Activated CD4-positive, alpha-beta T cell treated with anti-CD3 and anti-CD28 coated beads for 4 hours (primary cell): ENCODE measurements around the gene TBPL2.
"Not testable (repeated sequence)": the region's sequence is repeated elsewhere in the genome, so short reads cannot be mapped to it uniquely, and the experiment has no call there.

Experiments
- DNase-seq, 2 donors: peaks; one replicate each; pipeline ENCODE4 v3.0.0-alpha.2; 2020

The TBPL2 gene

DNA sequence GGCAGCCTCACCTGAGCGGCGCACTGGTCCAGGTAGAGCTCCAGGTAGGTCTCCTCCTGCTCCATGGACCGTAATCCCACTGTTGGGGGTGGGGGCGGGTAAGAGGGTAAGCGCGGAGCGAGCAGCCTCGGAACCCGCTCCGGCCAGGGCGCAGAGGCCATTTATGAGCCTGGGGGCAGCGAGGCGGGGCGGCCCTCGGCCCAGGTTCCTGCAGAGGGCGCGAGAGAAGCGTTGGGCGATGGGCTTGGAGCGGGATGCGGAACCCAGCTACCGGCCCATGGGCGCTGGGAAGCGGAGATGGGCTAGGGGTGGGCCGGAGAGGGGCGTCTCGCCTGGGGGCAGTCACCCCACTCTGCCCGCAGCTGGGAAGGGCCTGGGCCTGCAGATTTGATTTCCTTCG is at the start of gene TBPL2:
TBPL2 (minus strand) TSS at position 232 of the 400 bp plus-strand sequence; CDS start at position 65, 167 bp downstream.
- DNase-seq: no peak

DNA sequence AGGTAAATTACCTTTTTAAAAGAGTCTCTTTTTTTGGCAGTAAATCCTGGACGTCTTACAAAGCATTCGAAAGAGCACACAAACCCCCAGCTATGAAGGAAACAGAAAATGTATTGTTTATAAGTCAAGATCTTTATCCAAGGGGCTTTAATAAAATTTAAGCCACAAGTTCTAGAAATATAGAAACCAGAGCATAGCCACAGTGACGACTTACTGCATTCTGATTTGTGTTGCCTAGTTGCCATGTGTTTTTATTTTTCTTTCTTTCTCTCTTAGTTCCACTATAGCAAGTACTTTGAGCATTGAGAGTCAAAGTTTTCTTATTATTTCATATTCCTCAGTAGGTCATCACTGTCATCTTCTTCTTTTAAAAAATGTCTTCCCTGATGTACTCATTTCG is 47.8 kb upstream of the TBPL2 start:
- no peak for DNase-seq

DNA sequence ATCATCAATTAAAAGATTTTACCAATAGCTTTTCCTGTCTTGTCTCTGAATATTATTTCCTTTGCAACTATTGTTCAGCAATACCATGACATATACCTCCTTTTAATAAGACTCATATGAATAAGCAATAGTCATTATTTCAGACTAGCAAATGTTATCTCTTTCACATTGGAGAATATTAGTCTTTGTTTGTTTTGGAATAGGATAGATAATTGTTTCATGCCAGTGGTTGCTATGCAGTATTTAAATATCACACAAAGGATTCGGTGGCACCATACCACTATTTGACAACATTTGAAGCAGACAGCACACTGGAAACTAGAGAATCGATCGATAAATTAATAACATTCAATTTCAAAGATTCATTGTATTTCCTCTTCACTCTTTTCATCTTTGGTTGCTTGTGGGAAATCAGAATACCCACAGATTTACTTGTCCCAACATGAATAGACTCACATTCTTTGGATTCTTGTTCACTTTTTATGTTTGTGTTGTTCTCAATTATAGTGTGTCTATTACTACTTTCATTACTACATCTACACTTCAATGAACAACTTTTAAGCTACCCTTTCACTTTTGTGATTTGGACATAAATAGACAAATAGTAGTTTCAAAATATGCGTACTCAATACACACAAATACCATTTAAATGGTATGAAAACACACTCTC is 42.7 kb upstream of the TBPL2 start:
- no peak for DNase-seq

DNA sequence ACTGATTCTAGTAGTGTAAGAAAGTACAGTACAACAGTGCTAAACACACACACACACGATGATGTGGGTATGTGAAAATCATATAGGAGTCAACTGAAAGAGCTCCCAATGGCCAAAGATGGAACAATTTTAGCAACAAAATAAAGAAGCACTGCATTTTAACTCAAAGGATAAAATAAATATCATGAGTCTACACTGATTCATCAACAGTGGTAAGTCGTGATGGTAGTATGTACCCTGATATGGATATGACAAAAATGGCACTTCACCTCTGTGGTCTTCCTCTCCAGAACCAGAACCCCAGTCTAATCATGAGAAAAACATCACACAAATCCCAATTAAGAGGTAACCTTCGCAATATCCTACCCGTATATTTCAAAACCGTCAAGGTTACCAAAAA is 41.4 kb upstream of the TBPL2 start:
- no peak for DNase-seq

DNA sequence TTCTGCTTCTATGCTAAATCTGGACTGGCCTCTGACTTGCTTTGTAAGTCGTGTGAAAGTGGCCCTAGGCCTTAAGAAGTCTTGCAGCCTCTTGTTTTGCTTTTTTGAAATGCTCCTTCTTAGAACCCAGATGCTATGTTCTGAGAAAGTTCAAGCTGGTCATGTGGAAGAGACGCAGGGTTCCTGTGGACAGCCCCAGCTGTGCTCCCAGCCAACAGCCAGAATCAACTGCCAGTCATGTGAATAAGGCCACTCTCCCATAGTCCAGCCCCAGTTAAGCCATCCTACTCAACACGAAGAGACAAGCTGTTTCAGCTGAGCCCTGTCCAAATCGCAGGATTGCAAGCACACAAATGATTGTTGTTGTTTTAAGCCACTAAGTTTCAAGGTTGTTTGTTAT is 37.3 kb upstream of the TBPL2 start:
- DNase-seq: no peak

DNA sequence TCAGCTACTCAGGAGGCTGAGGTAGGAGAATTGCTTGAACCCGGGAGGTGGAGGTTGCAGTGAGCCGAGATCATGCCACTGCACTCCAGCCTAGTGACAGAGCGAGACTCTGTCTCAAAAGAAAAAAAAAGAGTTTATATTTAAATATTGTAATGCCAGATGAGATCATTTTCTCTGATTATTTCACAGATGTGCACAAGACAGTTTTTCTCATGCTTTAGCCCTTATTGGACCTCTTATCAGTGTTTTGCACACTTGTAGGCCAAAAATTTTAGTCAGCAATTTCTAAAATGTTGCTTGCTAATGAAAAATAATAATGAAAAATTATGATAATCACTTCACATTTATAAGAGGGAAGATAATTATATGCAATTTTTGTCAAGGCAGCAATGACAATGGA is 36.0 kb upstream of the TBPL2 start:
- not testable (repeated sequence) for DNase-seq

DNA sequence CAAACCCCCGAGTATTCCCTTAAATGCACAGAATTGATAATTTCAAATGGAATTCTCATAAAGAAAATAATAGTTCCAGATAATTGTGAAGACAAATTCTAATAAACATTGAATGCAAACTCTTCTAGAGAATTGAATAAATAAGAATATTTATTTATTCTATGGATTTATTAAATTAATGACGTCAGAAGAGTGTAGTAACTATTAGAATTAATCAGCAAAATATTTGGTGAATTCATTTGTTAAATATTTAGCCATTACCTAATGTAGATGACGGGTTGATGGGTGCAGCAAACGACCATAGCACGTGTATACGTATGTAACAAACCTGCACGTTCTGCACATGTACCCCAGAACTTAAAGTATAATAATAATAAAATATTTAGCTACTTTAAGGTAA is 33.4 kb upstream of the TBPL2 start:
- no peak for DNase-seq

DNA sequence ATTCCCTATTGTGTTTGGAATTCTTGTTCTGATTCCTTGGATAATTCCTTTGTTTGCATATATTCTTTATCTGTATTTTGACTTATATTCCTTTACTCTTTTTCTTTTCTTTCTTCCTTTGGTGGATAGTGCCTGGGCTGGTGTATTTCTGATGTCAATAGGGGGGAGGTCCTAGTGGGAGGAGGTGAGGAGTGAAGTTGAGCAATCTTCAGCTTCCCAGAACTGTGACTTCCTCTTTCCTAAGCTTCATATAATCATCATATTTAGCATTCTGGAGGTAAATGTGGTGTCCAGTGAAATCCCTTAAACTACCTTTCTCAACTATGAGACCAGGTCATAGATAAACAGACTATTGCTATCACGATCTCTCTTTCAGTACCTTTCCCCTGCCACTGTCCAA is 29.6 kb upstream of the TBPL2 start:
- DNase-seq: no peak

DNA sequence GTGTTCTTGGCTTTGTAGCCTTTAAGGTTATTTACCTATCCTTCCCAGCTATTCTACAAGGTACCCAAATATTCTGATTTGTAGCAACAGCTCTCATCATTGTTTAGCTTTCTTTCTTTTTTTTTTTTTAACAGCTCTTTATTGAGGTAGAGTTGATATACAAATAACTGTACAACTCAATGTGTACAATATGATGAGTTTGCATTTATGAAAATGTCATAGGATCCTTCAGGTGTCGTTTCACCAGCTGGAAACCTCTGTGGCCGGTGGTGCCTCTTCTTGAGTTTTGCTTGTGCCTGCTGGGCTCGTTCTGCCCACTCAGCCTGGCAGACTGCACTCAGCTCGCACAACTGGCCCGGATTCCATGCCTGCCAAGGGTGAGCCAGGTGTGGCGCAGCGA is 26.9 kb upstream of the TBPL2 start:
- no peak for DNase-seq

DNA sequence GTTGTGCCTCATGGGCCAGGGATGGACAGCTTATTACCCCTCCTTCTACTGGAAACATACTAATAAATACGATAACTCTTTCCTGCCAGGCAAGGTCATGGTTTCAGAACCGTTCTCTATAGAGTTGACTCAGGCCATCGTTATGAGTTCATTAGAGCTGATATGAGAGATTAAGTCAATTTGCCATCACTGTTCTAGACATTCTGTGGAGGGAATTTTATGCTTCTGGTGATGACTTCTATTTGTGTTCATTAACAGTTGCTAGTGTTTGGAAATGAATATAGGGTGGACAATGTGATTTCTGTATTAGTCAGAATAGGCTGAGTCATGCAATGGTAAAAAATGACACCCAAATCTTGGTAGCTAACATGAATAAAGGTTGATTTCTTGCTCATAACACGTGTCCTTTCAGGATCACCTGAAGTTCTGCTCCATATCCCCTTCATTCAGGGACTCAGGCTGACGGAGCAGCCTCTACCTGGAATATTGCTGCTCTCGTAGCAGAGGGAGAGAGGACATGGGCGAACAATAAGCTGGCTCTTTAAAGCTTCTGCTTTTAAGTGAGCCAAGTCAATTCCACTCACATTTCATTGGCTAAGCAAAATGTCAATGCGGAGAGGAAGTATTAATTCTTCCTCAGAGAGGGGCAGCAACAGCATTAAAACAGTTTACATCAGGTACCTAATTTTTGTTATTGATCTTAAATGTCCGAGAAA is 18.5 kb upstream of the TBPL2 start:
- no peak for DNase-seq

DNA sequence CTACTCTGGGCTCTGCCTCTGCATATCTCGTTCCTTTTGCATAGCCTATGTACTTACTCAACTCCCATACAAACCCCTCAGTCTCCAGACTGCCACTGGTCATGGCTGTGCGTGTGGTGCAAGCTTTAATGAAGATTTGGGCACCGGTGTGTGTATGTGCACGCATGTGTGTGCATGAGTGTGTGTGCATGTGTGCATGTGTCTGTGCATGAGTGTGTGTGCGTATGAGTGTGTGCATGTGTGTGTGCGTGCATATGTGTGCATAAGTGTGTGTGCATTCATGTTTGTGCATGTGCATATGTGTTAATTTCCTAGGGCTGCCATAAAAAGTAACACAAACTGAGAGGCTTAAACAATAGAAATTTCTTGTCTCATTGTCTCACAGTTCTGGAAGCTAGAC is 17.1 kb upstream of the TBPL2 start:
- DNase-seq: no peak

DNA sequence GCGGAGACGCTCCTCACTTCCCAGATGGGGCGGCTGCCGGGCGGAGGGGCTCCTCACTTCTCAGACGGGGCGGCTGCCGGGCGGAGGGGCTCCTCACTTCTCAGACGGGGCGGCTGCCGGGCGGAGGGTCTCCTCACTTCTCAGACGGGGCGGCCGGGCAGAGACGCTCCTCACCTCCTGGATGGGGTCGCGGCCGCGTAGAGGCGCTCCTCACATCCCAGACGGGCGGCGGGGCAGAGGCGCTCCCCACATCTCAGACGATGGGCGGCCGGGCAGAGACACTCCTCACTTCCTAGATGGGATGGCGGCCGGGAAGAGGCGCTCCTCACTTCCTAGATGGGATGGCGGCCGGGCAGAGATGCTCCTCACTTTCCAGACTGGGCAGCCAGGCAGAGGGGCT is 16.0 kb upstream of the TBPL2 start:
- DNase-seq: not testable (repeated sequence)

DNA sequence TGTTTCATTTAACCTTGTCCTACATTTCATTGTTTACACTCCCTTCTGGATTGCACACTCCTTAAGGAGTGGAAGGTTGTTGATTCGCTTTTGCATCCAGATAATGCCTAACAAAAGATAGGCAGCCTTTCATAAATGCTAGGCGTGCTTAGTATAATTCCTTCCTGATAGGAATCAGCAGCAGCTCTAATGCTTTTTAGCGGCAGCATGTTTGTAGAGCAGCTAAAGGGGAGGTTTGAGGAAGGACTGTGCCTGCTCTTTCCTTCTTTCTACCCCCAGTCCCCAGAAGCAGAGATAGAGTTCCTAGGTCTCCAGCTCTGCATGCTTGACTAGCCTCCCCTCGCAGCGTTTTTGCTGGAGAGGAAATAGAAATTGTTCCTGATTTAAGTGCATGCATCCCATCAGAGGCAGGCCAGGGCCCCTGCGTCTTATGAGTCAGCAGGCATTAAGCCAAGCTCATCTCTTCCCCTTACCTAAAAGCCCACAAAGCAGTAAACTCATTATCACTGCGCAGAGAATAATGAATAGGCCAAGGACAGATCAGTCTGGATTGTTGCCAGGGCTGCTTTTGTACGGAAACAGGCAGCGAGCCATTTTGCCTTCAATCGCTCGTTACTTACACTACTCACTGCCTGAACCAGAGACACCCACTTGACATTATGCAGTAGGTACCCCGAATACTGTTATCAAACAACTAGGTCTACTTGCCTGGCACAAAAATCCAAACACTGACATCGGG is 14.0 kb upstream of the TBPL2 start:
- DNase-seq: no peak

DNA sequence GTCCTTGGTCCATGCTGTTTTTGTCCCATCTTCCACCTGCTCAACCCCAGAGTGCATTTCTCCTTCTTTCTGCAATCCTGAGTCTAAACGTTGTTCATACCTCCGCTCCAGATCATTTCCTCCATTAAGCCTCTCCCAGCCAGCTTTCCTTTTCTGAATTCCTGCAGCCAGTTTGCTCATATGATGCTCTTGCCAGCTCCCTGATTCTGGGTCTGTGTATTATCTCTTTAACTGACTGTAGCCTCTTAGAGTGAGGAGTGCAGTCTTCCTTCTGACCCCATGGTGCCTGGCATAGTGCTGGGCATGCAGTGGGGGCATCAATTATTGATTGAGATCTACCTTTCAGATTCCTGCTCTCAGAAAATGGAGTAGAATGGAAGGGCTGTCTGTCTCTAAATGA is 11.5 kb upstream of the TBPL2 start:
- no peak for DNase-seq

DNA sequence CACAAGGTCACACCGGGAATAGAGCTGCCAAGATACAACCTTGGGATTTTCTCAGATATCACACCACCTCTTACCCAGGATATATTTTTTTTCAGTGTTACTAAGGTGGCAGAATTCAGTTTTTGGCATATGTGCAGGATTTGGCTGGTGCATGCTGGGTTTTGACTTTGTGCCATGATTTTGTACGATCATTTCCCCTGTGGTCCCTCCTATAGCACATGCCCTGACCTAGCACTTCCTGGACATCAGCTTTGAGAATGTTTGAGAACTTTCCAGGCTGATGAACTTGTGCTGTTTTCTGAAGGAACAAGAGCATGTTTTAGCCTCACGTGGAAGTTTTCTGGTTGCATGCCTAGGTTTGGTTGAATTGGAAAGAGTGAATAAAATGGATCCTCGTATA is 11.0 kb upstream of the TBPL2 start:
- no peak for DNase-seq

DNA sequence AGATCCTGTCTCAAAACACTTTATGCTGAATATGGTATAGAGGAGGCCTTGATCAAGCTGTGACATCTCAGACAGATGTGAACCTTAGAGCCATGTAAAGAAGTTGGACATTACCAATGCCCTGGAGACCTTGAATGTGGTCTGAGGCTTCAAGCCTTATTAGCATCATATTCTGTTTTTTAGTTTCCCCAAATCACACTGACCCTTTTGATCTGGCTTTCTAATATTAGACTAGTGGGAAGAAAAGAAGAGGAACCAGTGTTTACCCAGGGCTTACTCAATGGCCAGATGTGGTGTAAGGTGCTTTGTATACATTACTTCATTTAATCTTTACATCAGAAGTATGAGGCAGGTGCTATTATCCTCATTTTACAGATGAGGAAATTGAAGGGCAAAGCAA is 10.6 kb upstream of the TBPL2 start:
- no peak for DNase-seq

DNA sequence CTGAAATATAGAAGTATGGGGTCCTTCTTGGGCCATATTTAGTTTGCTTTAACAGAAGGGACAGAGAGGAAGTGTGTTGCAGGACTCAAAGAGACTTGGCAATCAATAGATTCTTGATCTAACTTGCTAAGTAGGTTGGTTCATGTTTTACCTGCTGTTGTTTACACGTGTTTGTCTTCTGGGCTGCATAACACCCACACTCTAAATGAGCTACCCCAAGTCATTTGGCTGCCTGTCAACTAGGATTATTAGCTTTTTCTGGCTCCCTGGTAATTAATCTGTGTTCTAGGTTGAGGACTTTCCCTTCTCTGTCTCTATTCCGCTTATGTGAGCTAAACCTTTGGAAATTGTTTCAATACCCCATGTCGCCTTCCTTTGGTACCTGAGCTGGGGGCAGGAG is 10.1 kb upstream of the TBPL2 start:
- DNase-seq: no peak

DNA sequence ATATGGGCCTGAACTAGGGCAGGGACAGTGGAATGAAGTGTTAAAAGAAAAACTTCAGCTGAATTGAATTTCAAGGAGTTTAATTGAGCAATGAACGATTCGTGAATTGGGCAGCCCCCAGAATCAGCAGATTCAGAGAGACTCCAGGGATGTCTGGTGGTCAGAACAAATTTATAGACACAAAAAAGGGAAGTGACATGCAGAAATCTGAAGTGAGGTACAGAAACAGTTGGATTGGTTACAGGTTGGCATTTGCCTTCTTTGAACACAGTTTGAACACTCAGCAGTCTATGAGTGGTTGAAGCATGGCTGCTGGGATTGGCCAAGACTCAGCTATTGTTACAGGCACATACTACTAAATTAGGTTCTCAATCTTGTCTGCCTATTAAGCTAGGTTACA is 9.7 kb upstream of the TBPL2 start:
- no peak for DNase-seq

DNA sequence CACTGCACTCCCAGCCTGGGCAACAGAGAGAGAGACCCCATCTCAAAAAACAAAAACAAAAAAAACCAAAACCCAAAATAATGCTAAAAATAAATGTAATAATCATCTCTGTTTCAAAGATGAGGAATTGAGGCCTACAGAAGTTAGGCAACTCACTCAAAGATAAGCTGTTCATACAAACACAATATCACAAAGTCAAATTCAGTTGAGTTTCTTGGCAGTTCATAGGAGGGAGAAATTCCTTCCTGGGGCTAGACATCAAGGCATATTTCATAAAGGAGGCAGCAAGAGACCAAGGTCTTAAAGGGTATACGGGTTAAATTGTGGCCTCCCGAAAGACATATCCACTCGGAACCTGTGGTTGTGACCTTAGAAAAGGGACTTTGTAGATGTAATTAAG is 8.7 kb upstream of the TBPL2 start:
- DNase-seq: no peak

DNA sequence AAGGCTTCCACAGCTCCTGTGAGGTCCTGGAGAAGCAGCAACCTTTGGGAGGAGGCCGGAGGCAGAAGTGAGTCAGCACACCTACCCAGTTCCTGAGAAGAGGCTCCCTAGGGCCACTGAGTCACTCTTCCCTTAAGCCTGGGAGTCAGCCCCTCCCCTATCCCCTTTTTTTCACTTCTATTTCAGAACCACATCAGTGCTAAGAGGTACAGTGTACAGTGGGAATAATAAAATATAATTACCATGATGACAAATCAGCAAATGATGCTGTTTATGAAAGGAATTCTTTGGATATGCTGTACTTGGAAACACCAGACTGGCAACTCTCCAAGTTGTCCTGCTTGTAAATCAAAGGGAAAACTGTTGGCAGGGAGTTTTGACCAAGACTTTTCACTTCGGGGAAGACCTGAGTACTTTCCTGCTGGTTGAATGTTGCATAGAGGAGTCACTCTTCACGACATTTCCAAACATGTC is 7.8 kb upstream of the TBPL2 start:
- DNase-seq: peak in 1 of 2 donors; percentile 9

DNA sequence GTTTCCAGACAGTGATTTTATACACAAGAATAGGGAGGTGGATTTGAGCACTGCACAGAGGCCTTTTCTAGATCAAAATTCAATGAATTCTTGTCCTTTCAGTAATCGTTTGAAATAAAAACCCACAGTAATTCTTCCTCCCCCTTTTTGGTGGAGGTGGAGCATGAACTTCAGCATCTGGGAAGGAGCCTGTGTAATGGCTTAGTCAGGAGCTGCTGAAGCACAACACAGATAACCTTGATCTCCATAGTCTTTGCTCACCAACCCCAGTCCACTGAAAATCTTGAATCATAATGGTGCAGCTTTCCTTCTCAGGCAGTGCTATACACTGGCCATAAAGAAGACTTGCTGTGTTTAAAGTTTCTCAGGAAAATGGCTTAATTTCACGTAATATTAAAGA is 6.4 kb upstream of the TBPL2 start:
- no peak for DNase-seq

DNA sequence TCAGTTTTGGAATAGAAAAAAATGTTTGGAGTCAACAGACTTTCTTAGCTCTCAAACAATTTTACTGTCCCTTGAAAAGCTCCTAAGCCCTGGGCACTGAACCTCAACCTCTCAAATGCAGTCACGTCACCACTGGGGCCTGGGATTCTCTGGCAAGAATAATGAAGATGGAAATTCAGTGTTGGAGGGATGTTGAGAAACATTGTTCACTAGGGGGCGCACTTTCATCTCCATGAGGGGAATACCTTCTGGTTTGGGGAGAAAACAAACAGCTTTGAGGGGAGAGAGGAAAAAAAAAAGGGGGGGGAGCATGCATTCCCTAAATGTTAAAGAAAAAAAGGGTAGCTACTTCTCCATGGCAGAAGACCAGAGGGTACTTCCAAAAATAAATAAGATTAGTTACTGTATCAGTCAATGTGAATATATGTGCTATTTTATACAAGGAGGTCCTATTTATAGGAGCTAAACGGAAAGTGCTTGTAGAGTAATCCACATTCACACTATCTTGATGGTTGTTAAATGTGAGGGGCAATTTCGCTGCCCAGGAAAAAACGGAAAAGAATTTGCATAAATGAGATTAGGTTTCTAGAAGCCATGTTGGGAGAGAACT is 5.8 kb upstream of the TBPL2 start:
- peak; percentile 56 to 70 for DNase-seq

DNA sequence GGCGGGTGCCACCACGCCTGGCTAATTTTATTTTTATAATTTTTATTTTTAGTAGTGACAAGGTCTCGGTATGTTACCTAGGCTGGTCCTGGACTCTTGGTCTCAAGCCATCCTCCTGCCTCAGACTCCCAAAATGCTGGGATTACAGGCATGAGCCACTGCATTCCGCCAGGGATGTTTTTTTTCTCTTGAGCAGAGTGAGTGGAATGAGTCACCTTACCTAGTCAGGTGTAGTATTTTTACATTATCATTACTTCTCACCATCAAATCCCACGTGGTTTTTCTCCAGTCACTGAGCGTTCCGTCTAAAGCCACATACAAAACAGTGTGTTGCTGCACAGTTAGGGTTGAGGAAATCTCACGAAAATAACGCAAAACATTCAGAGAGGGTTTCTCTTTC is 870 bp upstream of the TBPL2 start:
- DNase-seq: no peak
